HepG2 (cell line): ENCODE measurements around the gene TSC22D1. TPM values are rescaled to one million over a fixed set of nuclear protein-coding genes. Genes with fewer than 3 reads are reported as not detected.

Source experiments
- ATAC-seq: fragments of 200-7000 bp; cut with Tn5 transposase; 3 replicates; pipeline ENCODE4 v1.9.1; 2020; ENCODE audit warnings: mild to moderate bottlenecking, moderate library complexity
- BruUV-seq: library from RNA; stranded (reverse); fragments of 400-500 nt; replicated peaks from 2 replicates; lab custom pipeline; 2021; lab: Mats Ljungman, UMichigan
- CTCF ChIA-PET: fragments of 300-600 bp; formaldehyde crosslinking; extraction: SDS; loops from one replicate; lab custom pipeline; 2021; ENCODE audit warnings: low total read pairs, inconsistent platforms, low intra/inter-chr PET ratio; lab: Yijun Ruan, JAX
- POLR2A ChIA-PET: fragments of 350-600 bp; sonication (Branson Sonifier 250); formaldehyde crosslinking; loops from one replicate; lab custom pipeline; 2020; ENCODE audit warnings: antibody characterized with exemption, inconsistent platforms; lab: Yijun Ruan, JAX
- DNase-seq: peaks from one replicate; pipeline ENCODE4 v3.0.0-alpha.2; 2015; ENCODE audit warnings: low spot score
- FAIRE-seq: peaks from 3 replicates; lab custom pipeline; 2011; peaks lifted over from hg19 to GRCh38; lab: Jason Lieb, UNC
- H2AFZ ChIP-seq: one replicate; pipeline ENCODE4 v1.6.1; 2011; ENCODE audit warnings: low read length, inconsistent platforms
- H3K27ac ChIP-seq: fragments of 300-600 bp; 3 replicates; pipeline ENCODE4 v1.8.0; 2011; ENCODE audit warnings: mixed run types, mild to moderate bottlenecking, mixed read lengths, low read length, inconsistent platforms; ENCODE audit not compliant: insufficient read depth; ENCODE audit errors: extremely low read length
- H3K27me3 ChIP-seq, 2 experiments: fragments of 200-600 bp in 1 of 2; 2 replicates in 1 of 2; 3 replicates in 1 of 2; pipeline versions ENCODE4 v1.6.0 to v1.8.0; 2011; ENCODE audit warnings: low read length in 2 of 2, mild to moderate bottlenecking in 2 of 2, moderate library complexity in 2 of 2, inconsistent platforms in 1 of 2; ENCODE audit not compliant: insufficient read depth in 2 of 2, control insufficient read depth in 1 of 2
- H3K36me3 ChIP-seq, 2 experiments: fragments of 200-600 bp in 1 of 2; replicated peaks in 1 of 2; 2 replicates in 1 of 2; 3 replicates in 1 of 2; pipeline versions ENCODE4 v1.5.1 to v1.8.0; 2011; ENCODE audit warnings: low read length in 2 of 2, inconsistent platforms in 1 of 2; ENCODE audit not compliant: insufficient read depth in 2 of 2, control insufficient read depth in 1 of 2
- H3K4me1 ChIP-seq: 2 replicates; pipeline ENCODE4 v1.5.1; 2012; ENCODE audit warnings: low read length, inconsistent platforms; ENCODE audit not compliant: insufficient read depth
- H3K4me2 ChIP-seq: 2 replicates; pipeline ENCODE4 v1.6.0; 2011; ENCODE audit warnings: low read depth, low read length, inconsistent platforms
- H3K4me3 ChIP-seq, 3 experiments: fragments of 200-600 bp in 1 of 3; sonication (generic), shearing (Covaris generic) in 1 of 3; replicated peaks in 1 of 3; 2 replicates each; pipeline ENCODE4 v1.5.1; 2011 to 2016; ENCODE audit warnings: low read length in 3 of 3, inconsistent platforms in 2 of 3, low read depth in 2 of 3, mild to moderate bottlenecking in 2 of 3, control low read depth in 1 of 3, mixed read lengths in 1 of 3; ENCODE audit not compliant: insufficient read depth in 1 of 3
- H3K79me2 ChIP-seq: one replicate; pipeline ENCODE4 v1.6.1; 2011; ENCODE audit warnings: low read length, inconsistent platforms; ENCODE audit not compliant: insufficient read depth
- H3K9ac ChIP-seq: 2 replicates; pipeline ENCODE4 v1.6.0; 2011; ENCODE audit warnings: mild to moderate bottlenecking, low read depth, low read length, inconsistent platforms; ENCODE audit not compliant: insufficient read depth
- H3K9me3 ChIP-seq: 2 replicates; pipeline ENCODE4 v1.5.1; 2012; ENCODE audit warnings: mild to moderate bottlenecking, low read length
- H4K20me1 ChIP-seq: 2 replicates; pipeline ENCODE4 v1.6.0; 2011; ENCODE audit warnings: inconsistent platforms, mild to moderate bottlenecking, low read length, moderate library complexity; ENCODE audit not compliant: insufficient read depth
- ARNTL ChIP-seq: sonication (generic); formaldehyde crosslinking; IDR thresholded peaks from 2 replicates; pipeline ENCODE4 v1.4.0; 2020; ENCODE audit warnings: mild to moderate bottlenecking, missing genetic modification reagents
- E2F2 ChIP-seq: sonication (generic); formaldehyde crosslinking; IDR thresholded peaks from 2 replicates; pipeline ENCODE4 v1.4.0; 2020; ENCODE audit warnings: missing genetic modification reagents, borderline replicate concordance
- FOSL1 ChIP-seq: sonication (generic); formaldehyde crosslinking; IDR thresholded peaks from 2 replicates; pipeline ENCODE4 v1.9.0; 2021; ENCODE audit warnings: missing genetic modification reagents, borderline replicate concordance
- FOXJ3 ChIP-seq: sonication (generic); formaldehyde crosslinking; IDR thresholded peaks from 2 replicates; pipeline ENCODE4 v1.4.0; 2020; ENCODE audit warnings: missing genetic modification reagents, mild to moderate bottlenecking, borderline replicate concordance
- FOXO4 ChIP-seq: sonication (generic); formaldehyde crosslinking; conservative IDR thresholded peaks from 2 replicates; pipeline ENCODE4 v1.8.1; 2023; ENCODE audit warnings: missing genetic modification reagents
- HNF1A ChIP-seq, 2 experiments: sonication (generic) in 1 of 2; formaldehyde crosslinking in 1 of 2; IDR thresholded peaks; 2 replicates each; pipeline versions ENCODE4 v1.4.0 to v1.6.1; 2016 to 2020; ENCODE audit warnings: borderline replicate concordance in 1 of 2, low read depth in 1 of 2, mild to moderate bottlenecking in 1 of 2, missing genetic modification reagents in 1 of 2
- HNRNPH1 ChIP-seq: fragments of 200-400 bp; formaldehyde crosslinking; optimal IDR thresholded peaks from 2 replicates; pipeline ENCODE3; 2017; ENCODE audit warnings: mild to moderate bottlenecking, low read depth, low read length
- KLF12 ChIP-seq: sonication (generic); formaldehyde crosslinking; IDR thresholded peaks from 2 replicates; pipeline ENCODE4 v1.4.0; 2020; ENCODE audit warnings: missing genetic modification reagents, borderline replicate concordance
- NCOA2 ChIP-seq: sonication (generic); formaldehyde crosslinking; IDR thresholded peaks from 2 replicates; pipeline ENCODE4 v1.8.0; 2022; ENCODE audit warnings: inconsistent platforms
- SMAD1 ChIP-seq: sonication (generic); formaldehyde crosslinking; IDR thresholded peaks from 2 replicates; pipeline ENCODE4 v1.4.0; 2020; ENCODE audit warnings: missing genetic modification reagents, low read depth, mild to moderate bottlenecking, borderline replicate concordance
- ZMYM4 ChIP-seq: sonication (generic); formaldehyde crosslinking; IDR thresholded peaks from 2 replicates; pipeline ENCODE4 v1.8.1; 2023; ENCODE audit warnings: mild to moderate bottlenecking, missing genetic modification reagents
- in situ Hi-C: cut with HindIII; loops from 2 replicates; pipeline ENCODE4 v1.10.0; 2017; ENCODE audit warnings: low pct_unique_long_range_greater_than_20kb; ENCODE audit not compliant: extremely low pct_ligation_motif_present
- intact Hi-C: fragments of 100-400 bp; cut with micrococcal nuclease; formaldehyde crosslinking; loops from one replicate; pipeline ENCODE4 v1.10.0; 2022; ENCODE audit not compliant: unreplicated experiment
- polyA plus RNA-seq, 8 experiments: library from polyadenylated mRNA; depleted of rRNA in 3 of 8; stranded (reverse) in 7 of 8; unstranded in 1 of 8; fragments of >200 nt; fragmentation: Illumina TruSeq in 4 of 8; extraction: Trizol in 4 of 8; gene quantifications; 2 replicates each; pipeline versions ENCODE4 v1.2.1 to v1.2.3, GENCODE V29; 2011 to 2016; ENCODE audit warnings: low read depth in 4 of 8, missing spikeins in 1 of 8, mixed read lengths in 1 of 8; ENCODE audit not compliant: insufficient read depth in 1 of 8
- total RNA-seq, 5 experiments: library from RNA; depleted of rRNA; stranded (reverse); fragments of >200 nt; fragmentation: Illumina TruSeq; extraction: Trizol; gene quantifications; 2 replicates each; pipeline ENCODE4 v1.2.3, GENCODE V29; 2016; ENCODE audit warnings: low read depth in 1 of 5

TSC22D1 gene
- total and polyA plus RNA-seq, 2 of the 13 experiments (the other 11 are each of a cell fraction or from before 2014, with no cell fraction given): 18.4 to 35.7 TPM

- DNase-seq (no peak), FAIRE-seq (no peak), ATAC-seq (no peak)
- Histone ChIP-seq H3K9ac (no peak overlapping the region), H3K4me3 (no peak overlapping the region), H3K4me2 (no peak overlapping the region), H3K36me3 (no peaks in the 10 kb centered on the region), H4K20me1 (no peaks in the 10 kb centered on the region), H3K4me1 (peaks cover 5% of the 10 kb centered on the region; the same call in 1 of the 2 replicates), H3K9me3 (no peaks in the 10 kb centered on the region), H3K79me2 (no peaks in the 10 kb centered on the region), H2AFZ (no peak overlapping the region), H3K27ac (no peak overlapping the region), H3K27me3 (no peaks in the 10 kb centered on the region)
- in situ Hi-C loops (no loop called here), intact Hi-C loops (no loop called here)
- no TSS peak for BruUV-seq
- POLR2A ChIA-PET: no interaction called here
- CTCF ChIA-PET: no interaction called here
- TF ChIP-seq ARNTL (CRISPR knock-in tag) (no peak), HNF1A (IDR thresholded peaks at IDR 0.05; ENCODE audit: low read depth) (no peak), HNF1A (CRISPR knock-in tag; IDR thresholded peaks at IDR 0.05; ENCODE audit: borderline replicate concordance) (no peak), NCOA2 (CRISPR knock-in tag) (no peak), HNRNPH1 (no peak), SMAD1 (CRISPR knock-in tag) (no peak), FOXJ3 (no peak), FOXO4 (CRISPR knock-in tag) (no peak), KLF12 (CRISPR knock-in tag) (no peak), FOSL1 (CRISPR knock-in tag) (no peak), E2F2 (CRISPR knock-in tag) (no peak), ZMYM4 (CRISPR knock-in tag) (no peak)
Observed at GRCh38 chr13:44498969-44499368, 77.2 kb downstream of the TSC22D1 start.
